Keratinocyte (primary cell): ENCODE measurements around the gene OVAAL. TPM values are rescaled to one million over a fixed set of nuclear protein-coding genes. Genes with fewer than 3 reads are reported as not detected.

Experiments
- DNase-seq: peaks from one replicate; pipeline ENCODE4 v3.0.0-alpha.2; 2011; ENCODE audit warnings: low read depth, missing footprints, low spot score
- FAIRE-seq: peaks from 2 replicates; lab custom pipeline; 2011; peaks lifted over from hg19 to GRCh38; lab: Jason Lieb, UNC
- H2AFZ ChIP-seq: 2 replicates; pipeline ENCODE4 v1.6.0; 2012; ENCODE audit warnings: low read length, control low read depth, inconsistent platforms; ENCODE audit not compliant: control insufficient read depth
- H3K27ac ChIP-seq: 2 replicates; pipeline ENCODE4 v1.5.1; 2011; ENCODE audit warnings: low read length; ENCODE audit not compliant: control insufficient read depth, insufficient read depth
- H3K27me3 ChIP-seq: 3 replicates; pipeline ENCODE4 v1.6.0; 2011; ENCODE audit warnings: low read length; ENCODE audit not compliant: control insufficient read depth, insufficient read depth; ENCODE audit errors: extremely low read depth
- H3K36me3 ChIP-seq, 2 experiments: 2 replicates in 1 of 2; 3 replicates in 1 of 2; pipeline ENCODE4 v1.5.1; 2011; ENCODE audit warnings: low read length in 2 of 2, mild to moderate bottlenecking in 1 of 2; ENCODE audit not compliant: control insufficient read depth in 2 of 2, insufficient read depth in 2 of 2; ENCODE audit errors: extremely low read depth in 1 of 2
- H3K4me1 ChIP-seq: 3 replicates; pipeline ENCODE4 v1.5.1; 2011; ENCODE audit warnings: low read length; ENCODE audit not compliant: control insufficient read depth, insufficient read depth; ENCODE audit errors: extremely low read depth
- H3K4me2 ChIP-seq: 3 replicates; pipeline ENCODE4 v1.6.0; 2011; ENCODE audit warnings: low read depth, low read length; ENCODE audit not compliant: control insufficient read depth, insufficient read depth; ENCODE audit errors: extremely low read depth
- H3K4me3 ChIP-seq, 3 experiments: fragments of 200-600 bp in 1 of 3; sonication (generic) in 1 of 3; 2 replicates in 2 of 3; 3 replicates in 1 of 3; pipeline ENCODE4 v1.5.1; 2011 to 2016; ENCODE audit warnings: low read length in 3 of 3, mild to moderate bottlenecking in 3 of 3, control low read depth in 2 of 3, inconsistent platforms in 1 of 3, low read depth in 1 of 3, mixed read lengths in 1 of 3, mixed run types in 1 of 3, moderate library complexity in 1 of 3; ENCODE audit not compliant: control insufficient read depth in 2 of 3, insufficient read depth in 2 of 3; ENCODE audit errors: extremely low read depth in 1 of 3
- H3K79me2 ChIP-seq: 2 replicates; pipeline ENCODE4 v1.6.0; 2012; ENCODE audit warnings: low read length; ENCODE audit not compliant: control insufficient read depth, insufficient read depth
- H3K9ac ChIP-seq: 3 replicates; pipeline ENCODE4 v1.6.0; 2011; ENCODE audit warnings: low read length; ENCODE audit not compliant: control insufficient read depth, insufficient read depth; ENCODE audit errors: extremely low read depth
- H3K9me1 ChIP-seq: 3 replicates; pipeline ENCODE4 v1.6.0; 2011; ENCODE audit warnings: low read length; ENCODE audit not compliant: control insufficient read depth, insufficient read depth; ENCODE audit errors: extremely low read depth
- H3K9me3 ChIP-seq: 2 replicates; pipeline ENCODE4 v1.5.1; 2012; ENCODE audit warnings: low read depth, low read length; ENCODE audit not compliant: control insufficient read depth
- H4K20me1 ChIP-seq: 3 replicates; pipeline ENCODE4 v1.6.0; 2011; ENCODE audit warnings: low read length; ENCODE audit not compliant: control insufficient read depth, insufficient read depth; ENCODE audit errors: extremely low read depth
- EZH2 ChIP-seq: IDR thresholded peaks from one replicate; pipeline ENCODE4 v1.6.1; 2012; ENCODE audit warnings: inconsistent platforms, mild to moderate bottlenecking, low read length, moderate library complexity
- dilution Hi-C: fragments of 300-500 bp; cut with MboI; formaldehyde crosslinking; loops from one replicate; pipeline ENCODE4 v1.7.0; 2020; ENCODE audit warnings: low sequenced_read_pairs; ENCODE audit not compliant: extremely low pct_ligation_motif_present
- polyA plus RNA-seq, 5 experiments: library from polyadenylated mRNA; depleted of rRNA in 3 of 5; stranded (reverse) in 3 of 5; stranded (forward) in 1 of 5; unstranded in 1 of 5; fragments of >200 nt; gene quantifications; 1 replicate in 1 of 5; 2 replicates in 3 of 5; 3 replicates in 1 of 5; pipeline versions ENCODE4 v1.2.1 to v1.2.3, GENCODE V29; 2011 to 2012; ENCODE audit warnings: missing spikeins in 2 of 5, low read depth in 1 of 5, low replicate concordance in 1 of 5
- TF ChIP-seq, protein P1 (sequence below), 3 experiments: IDR thresholded peaks in 1 of 3; conservative IDR thresholded peaks in 1 of 3; optimal IDR thresholded peaks in 1 of 3; 2 replicates in 2 of 3; 3 replicates in 1 of 3; pipeline versions ENCODE3 to v1.5.1; 2011; ENCODE audit warnings: low read length in 3 of 3, mild to moderate bottlenecking in 3 of 3, moderate library complexity in 2 of 3, control low read depth in 1 of 3, inconsistent platforms in 1 of 3; ENCODE audit not compliant: insufficient read depth in 2 of 3; ENCODE audit errors: extremely low read depth in 1 of 3

Gene OVAAL
- polyA plus RNA-seq, 1 donor (not counting 4 experiments of a cell fraction or from before 2014, with no cell fraction given): not detected

- H2AFZ ChIP-seq: no peak overlapping the region
- H3K4me3 ChIP-seq: no peak overlapping the region
- TF ChIP-seq EZH2: no peak
- TF ChIP-seq, protein P1, sequence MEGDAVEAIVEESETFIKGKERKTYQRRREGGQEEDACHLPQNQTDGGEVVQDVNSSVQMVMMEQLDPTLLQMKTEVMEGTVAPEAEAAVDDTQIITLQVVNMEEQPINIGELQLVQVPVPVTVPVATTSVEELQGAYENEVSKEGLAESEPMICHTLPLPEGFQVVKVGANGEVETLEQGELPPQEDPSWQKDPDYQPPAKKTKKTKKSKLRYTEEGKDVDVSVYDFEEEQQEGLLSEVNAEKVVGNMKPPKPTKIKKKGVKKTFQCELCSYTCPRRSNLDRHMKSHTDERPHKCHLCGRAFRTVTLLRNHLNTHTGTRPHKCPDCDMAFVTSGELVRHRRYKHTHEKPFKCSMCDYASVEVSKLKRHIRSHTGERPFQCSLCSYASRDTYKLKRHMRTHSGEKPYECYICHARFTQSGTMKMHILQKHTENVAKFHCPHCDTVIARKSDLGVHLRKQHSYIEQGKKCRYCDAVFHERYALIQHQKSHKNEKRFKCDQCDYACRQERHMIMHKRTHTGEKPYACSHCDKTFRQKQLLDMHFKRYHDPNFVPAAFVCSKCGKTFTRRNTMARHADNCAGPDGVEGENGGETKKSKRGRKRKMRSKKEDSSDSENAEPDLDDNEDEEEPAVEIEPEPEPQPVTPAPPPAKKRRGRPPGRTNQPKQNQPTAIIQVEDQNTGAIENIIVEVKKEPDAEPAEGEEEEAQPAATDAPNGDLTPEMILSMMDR (optimal IDR thresholded peaks at IDR 0.05 in 1 of 3, IDR thresholded peaks at IDR 0.05 in 1 of 3, conservative IDR thresholded peaks at IDR 0.05 in 1 of 3; ENCODE audit: extremely low read depth in 1 of 3, insufficient read depth in 2 of 3, low read length in 3 of 3): no peak
- no peaks in the 10 kb centered on the region for H3K9me1 ChIP-seq
- peaks cover 26% of the 10 kb centered on the region for H3K4me1 ChIP-seq
- DNase-seq (no peak), FAIRE-seq (no peak)
- H3K79me2 ChIP-seq: no peaks in the 10 kb centered on the region
- H4K20me1 ChIP-seq: no peaks in the 10 kb centered on the region
- no peaks in the 10 kb centered on the region for H3K9me3 ChIP-seq
- H3K9ac ChIP-seq: no peak overlapping the region
- H3K27me3 ChIP-seq: no peaks in the 10 kb centered on the region
- no peak overlapping the region for H3K27ac ChIP-seq
- H3K4me2 ChIP-seq: no peak overlapping the region
- no peaks in the 10 kb centered on the region for H3K36me3 ChIP-seq
- dilution Hi-C loops: no loop called here
Measured at GRCh38 chr1:180577361-180577760, 18.6 kb downstream of the OVAAL start.

- TF ChIP-seq EZH2: no peak
- TF ChIP-seq, protein P1 (optimal IDR thresholded peaks at IDR 0.05 in 1 of 3, IDR thresholded peaks at IDR 0.05 in 1 of 3, conservative IDR thresholded peaks at IDR 0.05 in 1 of 3; ENCODE audit: extremely low read depth in 1 of 3, insufficient read depth in 2 of 3, low read length in 3 of 3): no peak
- Histone ChIP-seq H3K9me1 (no peaks in the 10 kb centered on the region), H3K27ac (no peak overlapping the region), H3K4me3 (no peak overlapping the region), H3K9ac (no peak overlapping the region), H3K27me3 (no peaks in the 10 kb centered on the region), H3K9me3 (no peaks in the 10 kb centered on the region), H3K36me3 (no peaks in the 10 kb centered on the region), H3K79me2 (no peaks in the 10 kb centered on the region), H4K20me1 (no peaks in the 10 kb centered on the region), H3K4me1 (peaks cover 16% of the 10 kb centered on the region), H3K4me2 (no peak overlapping the region), H2AFZ (peak overlapping the region; percentile 27)
- no peak for DNase-seq
- dilution Hi-C loops: no loop called here
- peak; percentile 44 for FAIRE-seq
Measured at GRCh38 chr1:180579961-180580611, 21.3 kb downstream of the OVAAL start.
